Stimulated activated CD4-positive, alpha-beta T cell treated with anti-CD3 and anti-CD28 coated beads, Interleukin-15, amount 100 ng/mL, for 1 hour (primary cell): ENCODE data around the gene RPAP2.
"Not testable (repeated sequence)": the region's sequence is repeated elsewhere in the genome, so short reads cannot be mapped to it uniquely, and the experiment has no call there.

Source experiments
- DNase-seq, 2 donors: peaks; one replicate each; pipeline ENCODE4 v3.0.0-alpha.2; 2020; ENCODE audit warnings: low read depth in 1 of 2, low spot score in 1 of 2

The RPAP2 gene

DNA sequence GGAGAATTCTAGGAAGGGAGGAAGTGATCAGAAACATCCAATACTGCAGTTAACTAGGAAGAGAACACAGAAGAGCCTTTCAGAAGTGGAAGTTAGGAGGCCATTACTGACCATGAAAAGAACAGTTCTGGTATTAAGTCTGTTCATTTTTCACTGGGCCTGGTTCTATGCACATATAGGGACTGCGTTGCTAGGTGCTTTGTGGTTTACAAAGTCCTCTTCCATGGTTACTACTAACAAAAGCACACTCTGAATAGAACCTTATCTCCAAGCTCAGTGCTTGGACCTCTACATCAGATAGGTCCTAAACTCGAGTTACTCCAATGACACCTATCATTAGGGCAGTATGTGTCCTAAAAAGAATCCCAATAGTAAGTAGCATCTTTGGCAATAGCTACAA is 75.4 kb downstream of the RPAP2 start:
- DNase-seq: no peak

DNA sequence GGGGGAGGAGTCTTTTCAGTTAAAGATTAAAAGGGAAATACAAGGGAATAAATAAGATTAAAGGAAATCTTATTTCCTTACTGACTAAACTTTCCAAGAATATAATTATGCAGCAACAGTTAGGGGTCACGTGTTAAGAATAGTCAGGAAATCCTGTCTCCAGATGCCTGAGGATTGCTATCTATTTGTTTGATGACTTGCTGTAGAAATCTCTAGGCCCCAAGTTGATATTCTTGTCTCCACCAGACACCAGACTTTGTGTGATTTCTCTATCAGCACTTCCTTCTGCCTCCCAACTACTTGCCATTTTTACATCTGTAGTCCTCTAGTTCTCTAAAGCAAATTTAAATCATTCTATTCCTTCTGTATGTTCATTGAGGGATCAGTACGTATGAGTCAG is 77.5 kb downstream of the RPAP2 start:
- DNase-seq: no peak

DNA sequence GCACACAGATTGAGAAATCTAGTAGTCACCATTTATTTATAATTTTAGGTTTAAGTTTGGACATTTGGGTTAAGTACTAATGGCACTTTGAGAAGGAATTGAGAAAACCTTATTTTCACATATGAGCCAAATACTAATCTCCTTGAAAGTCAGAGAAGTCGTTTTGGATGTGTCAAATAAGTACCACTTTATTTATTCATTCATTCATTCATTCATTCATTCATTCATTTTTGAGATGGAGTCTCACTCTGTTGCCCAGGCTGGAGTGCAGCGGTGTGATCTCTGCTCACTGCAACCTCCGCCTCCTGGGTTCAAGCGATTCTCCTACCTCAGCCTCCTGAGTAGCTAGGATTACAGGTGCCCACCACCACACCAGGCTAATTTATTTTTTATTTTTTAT is 79.1 kb downstream of the RPAP2 start:
- not testable (repeated sequence) for DNase-seq

- no peak for DNase-seq
These were observed 82.0 kb downstream of the RPAP2 start for GRCh38 chr1:92380867-92381266.

DNA sequence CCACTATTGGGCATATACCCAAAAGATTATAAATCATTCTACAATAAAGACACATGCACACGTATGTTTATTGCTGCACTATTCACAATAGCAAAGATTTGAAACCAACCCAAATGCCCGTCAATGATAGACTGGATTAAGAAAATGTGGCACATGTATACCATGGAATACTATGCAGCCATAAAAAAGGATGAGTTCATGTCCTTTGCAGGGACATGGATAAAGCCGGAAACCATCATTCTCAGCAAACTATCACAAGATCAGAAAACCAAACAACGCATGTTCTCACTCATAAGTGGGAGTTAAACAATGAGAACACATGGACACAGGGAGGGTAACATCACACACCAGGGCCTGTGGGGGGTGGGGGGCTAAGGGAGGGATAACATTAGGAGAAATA is 95.1 kb downstream of the RPAP2 start:
- DNase-seq: not testable (repeated sequence)

- no peak for DNase-seq
These were observed 99.7 kb downstream of the RPAP2 start for GRCh38 chr1:92398519-92398918.

- no peak for DNase-seq
These were observed 100.2 kb downstream of the RPAP2 start for GRCh38 chr1:92399076-92399475.

- DNase-seq: no peak
These were observed 105.8 kb downstream of the RPAP2 start for GRCh38 chr1:92404661-92405060.

DNA sequence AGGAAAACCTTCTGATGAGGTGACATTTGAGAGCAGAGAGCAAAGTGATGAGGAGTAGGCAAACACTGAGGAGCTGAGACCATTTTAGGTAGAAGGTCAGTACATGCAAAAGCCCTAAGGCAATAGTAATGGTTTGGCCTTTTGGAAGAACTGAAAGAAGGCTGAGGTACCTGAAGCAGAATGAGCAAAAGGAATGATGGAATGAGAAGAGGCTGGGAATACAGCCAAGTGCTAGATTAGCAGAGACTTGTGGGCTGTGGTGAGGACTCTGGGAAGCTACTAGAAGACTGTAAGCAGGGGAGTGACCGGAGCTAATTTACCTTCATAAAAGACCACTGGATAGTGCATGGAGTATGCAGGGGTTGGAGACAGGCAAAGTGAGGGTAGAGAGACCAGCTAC is 110.0 kb downstream of the RPAP2 start:
- no peak for DNase-seq

DNA sequence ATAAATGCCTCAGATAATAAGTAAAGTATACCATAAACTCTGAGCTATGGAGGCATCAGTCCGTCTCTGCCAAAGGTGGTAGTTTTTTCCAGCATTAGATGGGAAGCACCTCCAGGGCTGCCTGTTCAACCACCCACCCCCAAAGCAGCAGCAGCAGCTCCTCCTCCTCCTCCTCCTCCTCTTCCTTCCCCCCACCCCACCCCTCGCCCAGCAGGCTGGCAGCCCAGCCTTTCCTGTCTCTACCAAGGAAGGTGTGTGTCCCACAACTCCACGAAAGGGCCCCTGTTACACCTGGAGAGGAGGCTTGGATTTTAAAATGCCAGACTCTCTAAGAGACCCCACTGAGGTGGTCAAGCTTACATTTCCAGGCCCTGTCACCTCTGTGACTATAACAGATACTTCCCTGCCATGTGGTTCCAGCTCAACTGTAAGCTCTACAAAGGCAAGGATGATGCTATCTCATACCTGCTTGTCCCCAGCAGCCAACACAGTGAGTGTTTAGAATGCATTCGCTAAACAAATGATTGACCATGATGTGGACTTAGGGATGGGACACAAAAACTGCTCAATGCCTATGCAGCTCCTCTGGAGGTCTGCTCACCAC is 111.2 kb downstream of the RPAP2 start:
- no peak for DNase-seq

DNA sequence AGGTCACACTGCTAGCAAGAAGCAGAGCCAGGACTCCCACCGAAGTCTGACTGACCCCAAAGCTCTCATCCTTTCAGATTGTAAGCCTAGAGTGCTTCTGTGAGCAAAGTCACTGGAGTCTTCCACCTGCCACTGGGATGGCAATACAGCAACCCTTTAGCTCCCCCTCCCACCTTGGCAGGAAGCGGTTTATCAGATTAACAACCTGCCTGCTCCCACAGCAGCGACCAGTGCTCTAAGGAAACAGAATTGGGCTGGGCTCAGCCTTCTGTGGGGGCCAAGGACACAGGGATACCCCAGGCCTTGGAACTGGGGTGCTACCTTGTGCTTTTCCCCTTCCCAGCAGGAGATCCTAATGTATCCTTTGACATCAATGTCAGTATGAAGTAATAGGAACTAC is 111.8 kb downstream of the RPAP2 start:
- no peak for DNase-seq

GRCh38 chr1:92411511-92411910 is 112.7 kb downstream of the RPAP2 start:
- no peak for DNase-seq

- DNase-seq: no peak
These were observed 120.8 kb downstream of the RPAP2 start for GRCh38 chr1:92419642-92420041.

- no peak for DNase-seq
These were observed 125.5 kb downstream of the RPAP2 start for GRCh38 chr1:92424381-92424780.

DNA sequence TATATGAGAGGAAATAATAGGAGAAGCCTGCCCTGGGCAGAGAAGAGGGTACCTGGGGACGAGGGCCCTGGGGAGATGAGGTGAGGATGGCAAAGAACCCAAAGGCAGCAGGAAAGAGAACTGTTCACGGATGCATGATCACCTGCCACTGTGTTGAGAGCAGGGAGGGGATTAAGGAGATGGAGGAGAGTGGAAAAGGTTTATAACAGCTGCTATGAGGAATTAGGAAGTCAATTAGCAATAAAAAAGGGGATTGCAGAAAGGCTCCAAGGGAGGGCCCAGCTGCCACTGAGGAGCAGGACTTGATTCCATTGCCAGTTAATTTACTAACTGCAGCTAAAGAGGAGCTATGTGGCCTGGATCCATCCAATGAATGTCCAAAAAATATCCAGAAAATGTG is 126.8 kb downstream of the RPAP2 start:
- no peak for DNase-seq

DNA sequence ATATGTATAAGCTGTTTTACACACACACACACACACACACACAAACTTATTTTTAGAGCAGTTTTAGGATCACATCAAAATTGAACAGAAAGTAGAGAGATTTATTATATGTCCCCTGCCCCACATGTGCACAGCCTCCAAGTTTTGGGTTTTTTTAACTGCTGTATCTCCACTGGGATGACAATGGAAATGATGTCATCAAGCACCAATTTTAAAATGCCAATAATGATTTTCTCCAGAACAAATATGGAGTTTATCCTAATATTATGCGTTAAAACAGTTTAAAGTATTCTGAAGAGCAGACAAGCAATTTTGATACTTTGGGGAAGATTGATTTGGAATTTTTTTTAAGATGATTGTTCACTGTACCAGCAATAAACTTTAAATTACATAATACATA is 131.2 kb downstream of the RPAP2 start:
- DNase-seq: no peak

- not testable (repeated sequence) for DNase-seq
These were observed 135.7 kb downstream of the RPAP2 start for GRCh38 chr1:92434572-92434971.

GRCh38 chr1:92439291-92439690 is 140.4 kb downstream of the RPAP2 start:
- DNase-seq: no peak

- no peak for DNase-seq
These were observed 142.4 kb downstream of the RPAP2 start for GRCh38 chr1:92441316-92441696.

GRCh38 chr1:92441697-92442342 is 143.0 kb downstream of the RPAP2 start:
- DNase-seq: no peak

DNA sequence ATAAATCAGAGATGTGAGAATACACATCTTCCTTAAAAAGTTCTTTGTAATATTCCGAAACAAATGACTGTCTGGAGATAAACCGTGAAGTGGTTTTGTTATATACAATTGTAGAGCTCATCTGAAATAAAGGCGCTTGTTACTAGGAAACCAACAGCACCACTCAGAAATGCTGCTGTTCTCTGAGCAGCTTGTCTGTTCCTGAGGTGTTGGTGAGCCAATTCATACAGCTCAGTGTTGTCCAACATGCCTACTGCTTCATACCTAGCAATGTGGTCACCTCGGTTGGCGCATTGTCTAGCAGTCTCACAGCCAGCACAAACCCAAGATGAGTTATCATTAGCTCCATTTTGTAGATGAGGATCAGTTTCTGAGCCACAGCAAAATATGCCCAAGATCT is 143.5 kb downstream of the RPAP2 start:
- DNase-seq: no peak

- DNase-seq: no peak
These were observed 145.0 kb downstream of the RPAP2 start for GRCh38 chr1:92443893-92444292.

DNA sequence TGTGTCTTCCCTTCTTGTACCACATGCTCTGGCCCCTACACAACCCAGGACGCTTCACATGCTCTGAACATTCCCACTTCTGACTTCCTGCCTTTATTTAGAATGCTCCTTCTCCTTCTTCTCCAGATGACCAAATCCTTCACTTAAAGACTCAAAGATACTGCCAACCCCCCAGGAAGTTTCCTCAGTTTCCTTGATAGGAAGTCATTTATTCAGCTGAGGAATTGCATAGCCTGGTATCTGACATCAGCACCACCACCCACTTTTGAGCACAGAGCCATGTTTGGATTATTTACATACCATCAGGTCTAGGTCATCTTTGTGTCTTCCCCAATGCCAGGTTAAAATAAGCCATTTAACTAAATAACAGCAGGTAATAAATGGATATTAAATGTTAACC is 145.5 kb downstream of the RPAP2 start:
- DNase-seq: no peak
